PC-9 (cell line): ENCODE data around the gene DNAH14. TPM values are rescaled to one million over a fixed set of nuclear protein-coding genes. Genes with fewer than 3 reads are reported as not detected.

Experiments used
- BruUV-seq: library from RNA; stranded (reverse); fragments of 400-500 nt; replicated peaks from 2 replicates; lab custom pipeline; 2021; lab: Mats Ljungman, UMichigan
- CTCF ChIA-PET: fragments of 300-600 bp; sonication (Branson Sonifier 250); formaldehyde crosslinking; loops from one replicate; lab custom pipeline; 2022; ENCODE audit warnings: antibody characterized with exemption; lab: Charles Lee
- POLR2A ChIA-PET: fragments of 300-600 bp; sonication (Branson Sonifier 250); formaldehyde crosslinking; loops from one replicate; lab custom pipeline; 2022; ENCODE audit warnings: antibody characterized with exemption; ENCODE audit not compliant: unreplicated experiment; lab: Charles Lee
- DNase-seq, 2 experiments: peaks; one replicate each; pipeline versions ENCODE4 v3.0.0 to v3.0.0-alpha.2; 2015 to 2022; ENCODE audit warnings: mixed read lengths in 1 of 2
- H2AFZ ChIP-seq: fragments of 200-600 bp; sonication (generic); 2 replicates; pipeline ENCODE4 v1.8.1; 2017; ENCODE audit warnings: antibody characterized with exemption
- H3F3A ChIP-seq: fragments of 200-600 bp; sonication (generic); 2 replicates; pipeline ENCODE4 v1.8.1; 2017; ENCODE audit warnings: antibody characterized with exemption, mild to moderate bottlenecking, low read depth; ENCODE audit not compliant: insufficient read depth
- H3K27ac ChIP-seq: fragments of 200-600 bp; sonication (generic); 2 replicates; pipeline ENCODE4 v1.6.1; 2016; ENCODE audit warnings: mixed run types
- H3K27me3 ChIP-seq: fragments of 200-600 bp; sonication (generic); 2 replicates; pipeline ENCODE4 v1.6.1; 2016; ENCODE audit warnings: low read depth, mixed run types; ENCODE audit not compliant: insufficient read depth
- H3K36me3 ChIP-seq: fragments of 200-600 bp; sonication (generic); 2 replicates; pipeline ENCODE4 v1.6.1; 2016; ENCODE audit warnings: low read depth, mixed run types
- H3K4me1 ChIP-seq: fragments of 200-600 bp; sonication (generic); replicated peaks from 2 replicates; pipeline ENCODE4 v1.6.1; 2016; ENCODE audit warnings: mixed run types; ENCODE audit not compliant: insufficient read depth
- H3K4me2 ChIP-seq: fragments of 200-600 bp; sonication (generic); 2 replicates; pipeline ENCODE4 v1.6.1; 2017; ENCODE audit warnings: mixed run types
- H3K4me3 ChIP-seq: fragments of 200-600 bp; sonication (generic); 2 replicates; pipeline ENCODE4 v1.6.1; 2016; ENCODE audit warnings: mixed run types
- H3K79me2 ChIP-seq: fragments of 200-600 bp; sonication (generic); 2 replicates; pipeline ENCODE4 v1.6.1; 2017; ENCODE audit warnings: low read depth, mixed run types
- H3K9me2 ChIP-seq: fragments of 200-600 bp; sonication (generic); 2 replicates; pipeline ENCODE4 v1.8.1; 2017; ENCODE audit warnings: mild to moderate bottlenecking; ENCODE audit not compliant: insufficient read depth
- H3K9me3 ChIP-seq: fragments of 200-600 bp; sonication (generic); 2 replicates; pipeline ENCODE4 v1.8.1; 2016; ENCODE audit warnings: low read depth; ENCODE audit not compliant: insufficient read depth
- H4K20me1 ChIP-seq: fragments of 200-600 bp; sonication (generic); 2 replicates; pipeline ENCODE4 v1.8.1; 2017; ENCODE audit not compliant: insufficient read depth
- EZH2 ChIP-seq: fragments of 200-600 bp; sonication (generic); IDR thresholded peaks from 2 replicates; pipeline ENCODE4 v1.8.0; 2017; ENCODE audit warnings: antibody characterized with exemption, low read depth
- intact Hi-C: fragments of 100-400 bp; cut with micrococcal nuclease; formaldehyde crosslinking; loops from one replicate; pipeline ENCODE4 v1.10.0; 2022; ENCODE audit not compliant: unreplicated experiment
- total RNA-seq: library from RNA; stranded (reverse); gene quantifications from 2 replicates; pipeline ENCODE4 v1.2.3, GENCODE V29; 2021
- TF ChIP-seq, protein P1 (sequence below): fragments of 200-600 bp; sonication (generic); conservative IDR thresholded peaks from 2 replicates; pipeline ENCODE4 v1.6.1; 2017; ENCODE audit warnings: mixed run types, antibody characterized with exemption, mild to moderate bottlenecking, moderate library complexity

DNAH14 gene
- total RNA-seq, 1 experiment from 2014 or later, result 48.8 TPM

DNA sequence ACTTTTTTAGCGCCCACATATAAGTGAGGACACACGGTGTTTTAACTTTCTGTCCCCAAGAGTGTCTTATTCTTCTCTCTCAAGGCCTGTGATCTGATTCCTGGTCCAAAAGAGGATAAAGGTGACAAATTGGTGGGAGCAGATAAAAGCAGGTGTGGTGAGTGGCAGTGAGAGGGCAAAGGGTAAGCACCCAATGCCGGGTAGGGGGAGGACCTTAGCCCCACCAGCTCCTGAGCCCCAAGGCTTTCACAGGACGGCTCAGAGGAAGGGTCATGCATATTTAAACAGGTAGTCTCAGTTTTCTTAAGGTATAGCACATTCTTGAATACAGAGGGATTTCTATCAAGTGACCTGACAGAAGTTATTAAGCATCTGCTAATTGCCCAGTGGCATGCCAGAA is 478.8 kb downstream of the DNAH14 start:
- Histone ChIP-seq H3K4me1 (no peaks in the 10 kb centered on the region), H3K4me2 (no peak overlapping the region), H3K79me2 (peaks cover 38% of the 10 kb centered on the region), H3K27me3 (no peaks in the 10 kb centered on the region), H3K4me3 (no peak overlapping the region), H4K20me1 (peaks cover 17% of the 10 kb centered on the region), H3K36me3 (peaks cover 61% of the 10 kb centered on the region), H3K9me3 (no peaks in the 10 kb centered on the region), H3K27ac (no peak overlapping the region), H3K9me2 (no peaks in the 10 kb centered on the region), H2AFZ (no peak overlapping the region), H3F3A (peaks cover 37% of the 10 kb centered on the region)
- intact Hi-C loops, result no loop called here
- no TSS peak for BruUV-seq
- no peak for TF ChIP-seq EZH2
- TF ChIP-seq, protein P1, sequence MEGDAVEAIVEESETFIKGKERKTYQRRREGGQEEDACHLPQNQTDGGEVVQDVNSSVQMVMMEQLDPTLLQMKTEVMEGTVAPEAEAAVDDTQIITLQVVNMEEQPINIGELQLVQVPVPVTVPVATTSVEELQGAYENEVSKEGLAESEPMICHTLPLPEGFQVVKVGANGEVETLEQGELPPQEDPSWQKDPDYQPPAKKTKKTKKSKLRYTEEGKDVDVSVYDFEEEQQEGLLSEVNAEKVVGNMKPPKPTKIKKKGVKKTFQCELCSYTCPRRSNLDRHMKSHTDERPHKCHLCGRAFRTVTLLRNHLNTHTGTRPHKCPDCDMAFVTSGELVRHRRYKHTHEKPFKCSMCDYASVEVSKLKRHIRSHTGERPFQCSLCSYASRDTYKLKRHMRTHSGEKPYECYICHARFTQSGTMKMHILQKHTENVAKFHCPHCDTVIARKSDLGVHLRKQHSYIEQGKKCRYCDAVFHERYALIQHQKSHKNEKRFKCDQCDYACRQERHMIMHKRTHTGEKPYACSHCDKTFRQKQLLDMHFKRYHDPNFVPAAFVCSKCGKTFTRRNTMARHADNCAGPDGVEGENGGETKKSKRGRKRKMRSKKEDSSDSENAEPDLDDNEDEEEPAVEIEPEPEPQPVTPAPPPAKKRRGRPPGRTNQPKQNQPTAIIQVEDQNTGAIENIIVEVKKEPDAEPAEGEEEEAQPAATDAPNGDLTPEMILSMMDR, result no peak
- ChIA-PET CTCF (no interaction called here), POLR2A (no interaction called here)
- DNase-seq, result no peak

DNA sequence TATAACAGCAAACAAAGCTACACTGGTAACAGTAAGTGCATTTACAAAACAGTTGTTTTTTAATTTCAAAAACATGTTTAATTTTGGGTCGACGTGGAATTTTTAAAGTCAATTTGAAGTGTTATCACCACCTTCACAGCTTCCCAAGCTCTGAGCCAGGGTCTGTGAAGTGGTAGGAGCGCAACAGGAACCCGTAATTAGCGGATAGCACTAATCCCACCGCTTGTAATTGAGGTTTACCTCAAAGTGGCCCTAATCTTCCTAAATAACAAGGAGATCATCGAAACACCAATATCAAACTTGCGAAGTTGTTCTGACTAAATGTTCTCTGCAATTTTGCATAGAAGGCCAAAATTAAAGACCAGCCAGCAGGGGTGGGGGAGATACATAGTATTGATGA is 479.6 kb downstream of the DNAH14 start:
- CTCF ChIA-PET, result no interaction called here
- peaks cover 46% of the 10 kb centered on the region for H3K79me2 ChIP-seq
- peaks cover 42% of the 10 kb centered on the region for H3F3A ChIP-seq
- no peak overlapping the region for H2AFZ ChIP-seq
- H3K4me3 ChIP-seq, result no peak overlapping the region
- peaks cover 65% of the 10 kb centered on the region for H3K36me3 ChIP-seq
- POLR2A ChIA-PET, result no interaction called here
- no peaks in the 10 kb centered on the region for H3K9me3 ChIP-seq
- no peak for TF ChIP-seq EZH2
- TF ChIP-seq, protein P1, result no peak
- no peak overlapping the region for H3K27ac ChIP-seq
- no peaks in the 10 kb centered on the region for H3K27me3 ChIP-seq
- H3K4me2 ChIP-seq, result no peak overlapping the region
- H3K9me2 ChIP-seq, result no peaks in the 10 kb centered on the region
- peaks cover 17% of the 10 kb centered on the region for H4K20me1 ChIP-seq
- no peaks in the 10 kb centered on the region for H3K4me1 ChIP-seq
- intact Hi-C loops, result no loop called here
- no TSS peak for BruUV-seq
- DNase-seq, result no peak

DNA sequence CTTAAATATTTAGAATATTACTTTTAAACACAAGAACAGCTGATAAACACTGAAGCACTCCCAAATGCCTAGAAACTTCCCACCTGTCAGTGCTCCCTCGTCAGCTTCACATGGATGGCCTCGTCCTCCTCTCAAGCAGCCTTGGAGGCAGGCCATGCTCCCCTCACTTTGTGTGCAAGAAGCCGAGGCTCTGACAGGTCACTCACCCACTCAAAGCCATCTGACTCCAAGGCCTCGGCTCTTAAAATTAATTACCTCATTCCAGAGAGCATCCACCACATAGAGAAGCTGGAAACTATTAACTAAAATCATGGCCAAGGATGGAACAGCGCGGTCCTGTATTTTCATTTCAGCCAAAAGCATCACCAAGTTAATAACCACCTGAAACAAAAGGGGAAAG is 480.6 kb downstream of the DNAH14 start:
- Histone ChIP-seq H3K27me3 (no peaks in the 10 kb centered on the region), H3K9me3 (no peaks in the 10 kb centered on the region), H3K27ac (no peak overlapping the region), H3K4me1 (no peaks in the 10 kb centered on the region), H4K20me1 (peaks cover 17% of the 10 kb centered on the region), H2AFZ (no peak overlapping the region), H3K79me2 (peaks cover 54% of the 10 kb centered on the region), H3F3A (peaks cover 42% of the 10 kb centered on the region), H3K9me2 (no peaks in the 10 kb centered on the region), H3K36me3 (peaks cover 64% of the 10 kb centered on the region), H3K4me3 (no peak overlapping the region), H3K4me2 (no peak overlapping the region)
- intact Hi-C loops, result loop anchor here (10.0 kb wide), 1 partner anchor 575 kb away; no protein-coding TSS in a partner anchor
- ChIA-PET CTCF (no interaction called here), POLR2A (no interaction called here)
- BruUV-seq, result no TSS peak
- TF ChIP-seq, protein P1, result no peak
- TF ChIP-seq EZH2, result no peak
- DNase-seq, result no peak
